Vagina (tissue), 2 donors: ENCODE data around the gene MAPK1. TPM values are rescaled to one million over a fixed set of nuclear protein-coding genes. Genes with fewer than 3 reads are reported as not detected.
"Not testable (repeated sequence)": the region's sequence is repeated elsewhere in the genome, so short reads cannot be mapped to it uniquely, and the experiment has no call there.

Experiments
- DNase-seq, 2 donors: peaks; one replicate each; pipeline ENCODE4 v3.0.0-alpha.2; 2017; ENCODE audit errors: extremely low spot score in 2 of 2
- H3K27ac ChIP-seq: fragments of 200-600 bp; sonication (generic); one replicate; pipeline ENCODE4 v1.5.1; 2019
- H3K27me3 ChIP-seq: fragments of 200-600 bp; sonication (generic); one replicate; pipeline ENCODE4 v1.5.1; 2019
- H3K36me3 ChIP-seq, 2 donors: fragments of 200-600 bp; sonication (generic); one replicate each; pipeline ENCODE4 v1.5.1; 2017 to 2019
- H3K4me1 ChIP-seq: fragments of 200-600 bp; sonication (generic); one replicate; pipeline ENCODE4 v1.5.1; 2019
- H3K4me3 ChIP-seq, 2 donors: fragments of 200-600 bp; sonication (generic); 1 replicate in 1 of 2; 2 replicates in 1 of 2; pipeline ENCODE4 v1.5.1; 2016 to 2019
- H3K9me3 ChIP-seq: fragments of 200-600 bp; sonication (generic); one replicate; pipeline ENCODE4 v1.5.1; 2019
- POLR2A ChIP-seq, 2 donors: fragments of 450-650 bp; IDR thresholded peaks; one replicate each; pipeline ENCODE4 v1.6.1; 2017; ENCODE audit warnings: antibody characterized with exemption in 2 of 2, mild to moderate bottlenecking in 2 of 2, moderate library complexity in 2 of 2
- POLR2AphosphoS5 ChIP-seq, 2 donors: sonication (generic); formaldehyde crosslinking; IDR thresholded peaks; one replicate each; pipeline ENCODE4 v1.9.0; 2017; ENCODE audit warnings: antibody characterized with exemption in 2 of 2, mild to moderate bottlenecking in 2 of 2, low read depth in 1 of 2; ENCODE audit not compliant: insufficient read depth in 1 of 2
- intact Hi-C: fragments of 100-400 bp; cut with DNase I; formaldehyde crosslinking; loops from one replicate; pipeline ENCODE4 v1.15.1; 2023
- total RNA-seq: library from RNA; depleted of rRNA; stranded (reverse); fragments of >200 nt; gene quantifications from one replicate; pipeline ENCODE4 v1.2.3, GENCODE V29; 2016
- TF ChIP-seq, protein P1 (sequence below), 3 experiments: fragments of 450-650 bp in 2 of 3; fragments of 200-600 bp in 1 of 3; sonication (generic) in 1 of 3; IDR thresholded peaks; one replicate each; pipeline ENCODE4 v1.5.1; 2017 to 2019; ENCODE audit warnings: antibody characterized with exemption in 3 of 3, mild to moderate bottlenecking in 2 of 3, moderate library complexity in 2 of 3

Gene MAPK1
- total RNA-seq, 1 donor from 2014 or later, result 44.9 TPM

DNA sequence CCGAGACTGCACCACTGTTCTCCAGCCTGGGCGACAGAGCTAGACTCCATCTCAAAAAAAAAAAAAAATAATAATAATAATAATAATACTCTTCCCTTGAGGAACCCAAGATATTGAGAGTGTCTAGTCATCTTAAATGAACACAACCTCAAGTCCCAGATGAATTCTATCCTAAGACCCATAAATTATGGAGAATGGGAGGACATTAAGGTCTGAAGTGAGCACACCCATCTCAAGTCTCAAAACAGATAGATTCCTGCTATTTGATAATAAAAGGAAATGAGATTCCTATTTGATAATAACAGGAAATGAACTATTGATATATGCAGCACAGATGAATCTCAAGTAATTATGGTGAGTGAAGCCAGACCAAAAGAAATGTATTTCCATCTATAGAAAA is 51.5 kb downstream of the MAPK1 start:
- intact Hi-C loops, result no loop called here
- no peaks in the 10 kb centered on the region for H3K27me3 ChIP-seq
- no peaks in the 10 kb centered on the region for H3K9me3 ChIP-seq
- H3K36me3 ChIP-seq, result no peaks in the 10 kb centered on the region
- DNase-seq, result no peak
- H3K4me3 ChIP-seq, result no peak overlapping the region
- peaks cover 44% of the 10 kb centered on the region for H3K4me1 ChIP-seq
- no peak overlapping the region for H3K27ac ChIP-seq
- TF ChIP-seq, protein P1, sequence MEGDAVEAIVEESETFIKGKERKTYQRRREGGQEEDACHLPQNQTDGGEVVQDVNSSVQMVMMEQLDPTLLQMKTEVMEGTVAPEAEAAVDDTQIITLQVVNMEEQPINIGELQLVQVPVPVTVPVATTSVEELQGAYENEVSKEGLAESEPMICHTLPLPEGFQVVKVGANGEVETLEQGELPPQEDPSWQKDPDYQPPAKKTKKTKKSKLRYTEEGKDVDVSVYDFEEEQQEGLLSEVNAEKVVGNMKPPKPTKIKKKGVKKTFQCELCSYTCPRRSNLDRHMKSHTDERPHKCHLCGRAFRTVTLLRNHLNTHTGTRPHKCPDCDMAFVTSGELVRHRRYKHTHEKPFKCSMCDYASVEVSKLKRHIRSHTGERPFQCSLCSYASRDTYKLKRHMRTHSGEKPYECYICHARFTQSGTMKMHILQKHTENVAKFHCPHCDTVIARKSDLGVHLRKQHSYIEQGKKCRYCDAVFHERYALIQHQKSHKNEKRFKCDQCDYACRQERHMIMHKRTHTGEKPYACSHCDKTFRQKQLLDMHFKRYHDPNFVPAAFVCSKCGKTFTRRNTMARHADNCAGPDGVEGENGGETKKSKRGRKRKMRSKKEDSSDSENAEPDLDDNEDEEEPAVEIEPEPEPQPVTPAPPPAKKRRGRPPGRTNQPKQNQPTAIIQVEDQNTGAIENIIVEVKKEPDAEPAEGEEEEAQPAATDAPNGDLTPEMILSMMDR (IDR thresholded peaks at IDR 0.05), result no peak
- TF ChIP-seq POLR2A (IDR thresholded peaks at IDR 0.05) (no peak), POLR2AphosphoS5 (IDR thresholded peaks at IDR 0.05; ENCODE audit: insufficient read depth in 1 of 2, low read depth in 1 of 2) (no peak)

DNA sequence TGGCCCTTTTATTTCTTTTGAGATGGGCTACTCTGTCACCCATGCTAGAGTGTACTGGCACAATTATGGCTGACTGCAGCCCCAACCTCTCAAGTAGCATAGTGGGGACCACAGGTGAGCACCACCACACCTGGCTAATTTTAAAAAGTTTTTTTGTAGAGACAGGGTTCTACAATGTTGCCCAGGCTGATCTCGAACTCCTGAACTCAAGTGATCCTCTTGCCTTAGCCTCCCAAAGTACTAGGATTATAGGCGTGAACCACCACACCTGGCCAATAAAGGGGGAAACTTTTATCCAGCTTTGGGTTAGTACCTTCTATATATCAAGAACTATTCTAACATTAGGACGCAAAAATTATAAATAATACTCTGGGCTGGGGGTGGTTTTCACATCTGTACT is 52.1 kb downstream of the MAPK1 start:
- intact Hi-C loops, result no loop called here
- no peak overlapping the region for H3K4me3 ChIP-seq
- TF ChIP-seq POLR2A (IDR thresholded peaks at IDR 0.05) (no peak), POLR2AphosphoS5 (IDR thresholded peaks at IDR 0.05; ENCODE audit: insufficient read depth in 1 of 2, low read depth in 1 of 2) (no peak)
- TF ChIP-seq, protein P1 (IDR thresholded peaks at IDR 0.05), result no peak
- peaks cover 44% of the 10 kb centered on the region for H3K4me1 ChIP-seq
- H3K9me3 ChIP-seq, result no peaks in the 10 kb centered on the region
- no peaks in the 10 kb centered on the region for H3K36me3 ChIP-seq
- no peak overlapping the region for H3K27ac ChIP-seq
- DNase-seq, result no peak
- H3K27me3 ChIP-seq, result no peaks in the 10 kb centered on the region

DNA sequence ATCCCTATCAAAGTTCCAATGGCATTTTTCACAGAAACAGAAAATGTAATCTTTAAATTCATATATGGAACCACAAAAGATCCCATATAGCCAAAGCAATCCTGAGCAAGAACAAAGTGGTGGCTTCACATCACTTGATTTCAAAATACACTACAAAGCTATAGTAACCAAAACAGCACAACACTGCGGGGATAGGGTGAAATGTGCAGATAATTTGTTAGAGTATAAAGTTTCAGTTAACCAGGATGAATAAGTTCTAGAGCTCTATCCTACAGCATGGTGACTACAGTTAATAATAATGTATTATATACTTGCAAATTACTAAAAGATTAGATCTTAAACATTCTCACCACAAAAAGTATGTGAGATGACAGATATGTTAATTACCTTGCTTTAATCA is 55.5 kb downstream of the MAPK1 start:
- peaks cover 0 to under 1% of the 10 kb centered on the region in 2 donors for H3K36me3 ChIP-seq

DNA sequence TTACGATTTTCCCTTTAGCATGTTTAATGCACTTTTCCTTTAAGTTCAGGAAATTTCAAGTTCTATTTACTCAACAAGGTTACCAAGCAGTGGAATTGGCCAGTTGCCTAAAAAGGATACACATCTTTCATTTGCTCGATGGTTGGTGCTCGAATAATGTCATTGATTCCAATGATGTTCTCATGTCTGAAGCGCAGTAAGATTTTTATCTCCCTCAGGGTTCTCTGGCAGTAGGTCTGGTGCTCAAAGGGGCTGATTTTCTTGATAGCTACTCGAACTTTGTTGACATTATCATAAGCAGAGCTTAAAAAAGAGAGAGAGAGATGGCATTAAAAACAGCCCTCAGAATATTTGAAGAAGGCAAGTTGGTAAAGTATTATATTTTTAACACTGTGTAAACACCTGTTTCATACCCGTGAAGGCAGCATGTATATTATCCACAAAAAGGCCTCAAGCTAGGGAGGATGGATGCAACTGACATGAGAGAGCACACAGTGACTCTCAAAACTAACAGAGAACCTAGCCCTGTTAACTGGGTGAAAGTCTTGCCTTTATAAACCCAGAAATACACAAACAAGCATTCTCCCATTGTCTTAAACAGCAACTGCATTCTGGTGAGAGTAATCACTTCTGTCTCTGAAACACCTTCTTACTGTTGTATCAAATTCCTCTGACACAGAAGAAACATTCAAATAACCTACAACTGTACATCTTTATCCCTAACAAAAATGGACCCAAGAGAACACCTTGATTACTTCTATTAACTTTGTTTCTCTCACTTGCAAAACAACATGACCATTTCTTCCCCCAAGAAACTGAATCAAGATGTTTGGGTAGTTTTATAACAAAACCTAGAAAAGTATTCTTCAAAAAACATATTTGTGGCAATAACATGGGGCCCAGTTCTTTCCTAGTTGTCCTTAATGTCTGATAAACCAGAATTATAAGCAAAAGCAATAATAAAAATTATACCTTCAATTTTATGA is 59.6 kb downstream of the MAPK1 start:
- H3K9me3 ChIP-seq, result no peaks in the 10 kb centered on the region
- H3K27me3 ChIP-seq, result no peaks in the 10 kb centered on the region
- peaks cover 23% of the 10 kb centered on the region for H3K4me1 ChIP-seq
- DNase-seq, result no peak
- intact Hi-C loops, result no loop called here
- peaks cover 0 to 40% of the 10 kb centered on the region in 2 donors for H3K36me3 ChIP-seq
- no peak overlapping the region for H3K27ac ChIP-seq
- no peak overlapping the region for H3K4me3 ChIP-seq
- TF ChIP-seq POLR2AphosphoS5 (IDR thresholded peaks at IDR 0.05; ENCODE audit: insufficient read depth in 1 of 2, low read depth in 1 of 2) (no peak), POLR2A (IDR thresholded peaks at IDR 0.05) (no peak)
- TF ChIP-seq, protein P1 (IDR thresholded peaks at IDR 0.05), result no peak

More for the DNA sequence above, 55.5 kb downstream of the MAPK1 start:
- Histone ChIP-seq H3K4me3 (no peak overlapping the region), H3K4me1 (peaks cover 45% of the 10 kb centered on the region), H3K9me3 (no peaks in the 10 kb centered on the region), H3K27me3 (no peaks in the 10 kb centered on the region), H3K27ac (no peak overlapping the region)
- intact Hi-C loops, result no loop called here
- no peak for DNase-seq
- TF ChIP-seq POLR2AphosphoS5 (IDR thresholded peaks at IDR 0.05; ENCODE audit: insufficient read depth in 1 of 2, low read depth in 1 of 2), result no peak

DNA sequence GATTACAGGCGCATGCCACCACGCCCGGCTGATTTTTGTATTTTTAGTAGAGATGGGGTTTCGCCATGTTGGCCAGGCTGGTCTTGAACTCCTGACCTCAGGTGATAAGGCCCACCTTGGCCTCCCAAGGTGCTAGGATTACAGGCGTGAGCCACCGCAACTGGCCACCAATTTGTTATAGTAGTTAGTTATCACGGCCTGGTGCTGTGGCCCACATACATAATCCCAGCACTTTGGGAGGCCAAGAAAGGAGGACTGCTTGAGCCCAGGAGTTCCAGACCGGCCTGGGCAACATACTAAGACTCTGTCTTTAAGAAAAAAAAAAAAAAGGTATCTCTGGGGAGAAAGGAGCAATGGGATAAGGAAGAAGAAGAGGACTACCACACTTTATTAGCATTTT is 62.1 kb downstream of the MAPK1 start:
- H3K27me3 ChIP-seq, intact Hi-C loops, H3K4me3 ChIP-seq, DNase-seq, H3K27ac ChIP-seq, H3K9me3 ChIP-seq: not testable (repeated sequence)
- Histone ChIP-seq H3K36me3 (peaks cover 0 to 62% of the 10 kb centered on the region in 2 donors), H3K4me1 (peaks cover 23% of the 10 kb centered on the region)

DNA sequence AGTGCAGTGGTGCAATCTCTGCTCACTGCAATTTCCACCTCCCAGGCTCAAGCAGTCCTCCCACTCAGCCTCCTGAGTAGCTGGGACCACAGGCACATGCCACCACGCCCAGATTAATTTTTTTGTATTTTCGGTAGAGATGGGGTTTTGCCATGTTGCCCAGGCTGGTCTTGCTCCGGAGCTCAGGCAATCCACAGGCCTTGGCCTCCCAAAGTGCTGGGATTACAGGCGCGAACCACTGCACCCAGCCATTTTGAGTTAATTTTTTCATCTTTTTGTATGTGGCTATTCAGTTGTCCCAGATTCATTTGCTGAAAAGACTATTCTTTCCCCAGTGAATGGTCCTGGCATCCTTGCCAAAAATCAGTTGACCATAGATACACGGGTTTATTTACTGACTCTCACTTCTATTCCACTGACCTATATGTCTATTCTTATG is 63.6 kb downstream of the MAPK1 start:
- Histone ChIP-seq H3K36me3 (peaks cover 0 to 68% of the 10 kb centered on the region in 2 donors), H3K4me3 (no peak overlapping the region), H3K27me3 (no peaks in the 10 kb centered on the region), H3K27ac (no peak overlapping the region), H3K4me1 (peaks cover 9% of the 10 kb centered on the region), H3K9me3 (no peaks in the 10 kb centered on the region)
- TF ChIP-seq POLR2AphosphoS5 (IDR thresholded peaks at IDR 0.05; ENCODE audit: insufficient read depth in 1 of 2, low read depth in 1 of 2) (no peak), POLR2A (IDR thresholded peaks at IDR 0.05) (no peak)
- TF ChIP-seq, protein P1 (IDR thresholded peaks at IDR 0.05), result no peak
- intact Hi-C loops, result no loop called here
- no peak for DNase-seq
